GM21447 (cell line): ENCODE results near the gene GART.

ENCODE experiments used
- ATAC-seq: cut with Tn5 transposase; IDR thresholded peaks from one replicate; pipeline ENCODE4 v1.9.1; 2021; ENCODE audit not compliant: unreplicated experiment

GART gene

DNA sequence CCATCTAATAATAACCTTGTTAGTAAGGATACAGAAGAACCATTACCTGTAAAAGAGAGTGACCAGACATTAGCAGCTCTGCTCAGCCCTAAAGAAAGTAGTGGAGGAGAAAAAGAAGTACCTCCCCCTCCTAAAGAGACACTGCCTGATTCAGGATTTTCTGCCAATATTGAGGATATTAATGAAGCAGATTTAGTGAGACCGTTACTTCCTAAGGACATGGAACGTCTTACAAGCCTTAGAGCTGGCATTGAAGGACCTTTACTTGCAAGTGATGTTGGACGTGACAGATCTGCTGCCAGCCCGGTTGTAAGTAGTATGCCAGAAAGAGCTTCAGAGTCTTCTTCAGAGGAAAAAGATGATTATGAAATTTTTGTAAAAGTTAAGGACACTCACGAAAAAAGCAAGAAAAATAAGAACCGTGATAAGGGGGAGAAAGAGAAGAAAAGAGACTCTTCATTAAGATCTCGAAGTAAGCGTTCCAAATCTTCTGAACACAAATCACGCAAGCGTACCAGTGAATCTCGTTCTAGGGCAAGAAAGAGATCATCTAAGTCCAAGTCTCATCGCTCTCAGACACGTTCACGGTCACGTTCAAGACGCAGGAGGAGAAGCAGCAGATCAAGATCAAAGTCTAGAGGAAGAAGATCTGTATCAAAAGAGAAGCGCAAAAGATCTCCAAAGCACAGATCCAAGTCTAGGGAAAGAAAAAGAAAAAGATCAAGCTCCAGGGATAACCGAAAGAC, 12.5 kb upstream of the GART start:
- no peak for ATAC-seq

GRCh38 chr21:33552999-33553598, 11.2 kb upstream of the GART start:
- no peak for ATAC-seq

- no peak for ATAC-seq
Measured at GRCh38 chr21:33552093-33552998, 10.4 kb upstream of the GART start.

DNA sequence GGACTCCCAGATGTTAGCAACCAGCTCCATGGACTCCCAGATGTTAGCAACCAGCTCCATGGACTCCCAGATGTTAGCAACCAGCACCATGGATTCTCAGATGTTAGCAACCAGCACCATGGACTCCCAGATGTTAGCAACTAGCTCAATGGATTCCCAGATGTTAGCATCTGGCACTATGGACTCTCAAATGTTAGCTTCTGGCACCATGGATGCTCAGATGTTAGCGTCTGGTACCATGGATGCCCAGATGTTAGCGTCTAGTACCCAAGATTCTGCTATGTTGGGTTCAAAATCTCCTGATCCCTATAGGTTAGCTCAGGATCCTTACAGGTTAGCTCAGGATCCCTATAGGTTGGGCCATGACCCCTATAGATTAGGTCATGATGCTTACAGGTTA, 9.7 kb upstream of the GART start:
- no peak for ATAC-seq

DNA sequence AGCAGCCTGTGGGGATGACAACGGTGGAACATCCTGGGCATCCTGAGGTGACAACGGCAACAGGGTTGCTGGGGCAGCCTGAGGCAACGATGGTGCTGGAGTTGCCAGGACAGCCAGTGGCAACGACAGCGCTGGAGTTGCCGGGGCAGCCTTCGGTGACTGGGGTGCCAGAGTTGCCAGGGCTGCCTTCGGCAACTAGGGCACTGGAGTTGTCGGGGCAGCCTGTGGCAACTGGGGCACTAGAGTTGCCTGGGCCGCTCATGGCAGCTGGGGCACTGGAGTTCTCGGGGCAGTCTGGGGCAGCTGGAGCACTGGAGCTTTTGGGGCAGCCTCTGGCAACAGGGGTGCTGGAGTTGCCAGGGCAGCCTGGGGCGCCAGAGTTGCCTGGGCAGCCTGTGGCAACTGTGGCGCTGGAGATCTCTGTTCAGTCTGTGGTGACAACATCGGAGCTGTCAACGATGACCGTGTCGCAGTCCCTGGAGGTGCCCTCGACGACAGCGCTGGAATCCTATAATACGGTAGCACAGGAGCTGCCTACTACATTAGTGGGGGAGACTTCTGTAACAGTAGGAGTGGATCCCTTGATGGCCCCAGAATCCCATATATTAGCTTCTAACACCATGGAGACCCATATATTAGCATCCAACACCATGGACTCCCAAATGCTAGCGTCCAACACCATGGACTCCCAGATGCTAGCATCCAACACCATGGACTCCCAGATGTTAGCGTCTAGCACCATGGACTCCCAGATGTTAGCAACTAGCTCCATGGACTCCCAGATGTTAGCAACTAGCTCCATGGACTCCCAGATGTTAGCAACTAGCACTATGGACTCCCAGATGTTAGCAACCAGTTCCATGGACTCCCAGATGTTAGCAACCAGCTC, 9.1 kb upstream of the GART start:
- no peak for ATAC-seq

- no peak for ATAC-seq
Measured at GRCh38 chr21:33549848-33550771, 8.2 kb upstream of the GART start.

GRCh38 chr21:33546086-33546485, 4.2 kb upstream of the GART start:
- no peak for ATAC-seq

GRCh38 chr21:33544451-33545195, 2.7 kb upstream of the GART start:
- no peak for ATAC-seq

- peak; percentile 20 for ATAC-seq
Measured at GRCh38 chr21:33543505-33544129, 1.7 kb upstream of the GART start.

GRCh38 chr21:33542640-33543504, 955 bp upstream of the GART start, which contains the start of gene SON:
TSS of gene SON (plus strand) at chr21:33543038. CDS start at chr21:33543093, 55 bp downstream.
- peak; percentile 89 for ATAC-seq

DNA sequence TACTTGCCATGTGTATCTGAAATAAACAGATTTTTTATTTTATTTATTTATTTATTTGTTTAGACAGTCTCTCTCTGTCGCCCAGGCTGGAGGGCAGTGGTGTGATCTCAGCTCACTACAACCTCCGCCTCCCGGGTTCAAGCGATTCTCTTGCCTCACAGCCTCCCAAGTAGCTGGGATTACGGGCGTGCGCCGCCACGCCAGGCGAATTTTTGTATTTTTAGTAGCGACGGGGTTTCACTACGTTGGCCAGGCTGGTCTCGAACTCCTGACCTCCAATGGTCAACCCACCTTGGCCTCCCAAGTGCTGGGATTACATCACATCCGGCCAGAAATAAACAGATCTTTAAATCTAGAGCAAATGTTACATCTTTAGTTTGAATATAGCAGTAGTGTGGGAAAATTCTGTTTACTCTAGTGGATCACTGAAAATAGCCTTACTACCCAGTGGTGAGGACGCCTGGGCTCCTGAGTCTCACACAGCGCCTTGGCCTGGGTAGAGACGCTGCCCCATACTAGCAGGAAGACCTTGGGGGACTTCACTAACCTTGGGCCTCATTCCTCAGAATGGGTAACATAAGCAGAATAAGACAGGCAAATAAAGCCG, 709 bp downstream of the GART start:
- no peak for ATAC-seq

GRCh38 chr21:33540711-33541104, 1.2 kb downstream of the GART start:
- no peak for ATAC-seq

DNA sequence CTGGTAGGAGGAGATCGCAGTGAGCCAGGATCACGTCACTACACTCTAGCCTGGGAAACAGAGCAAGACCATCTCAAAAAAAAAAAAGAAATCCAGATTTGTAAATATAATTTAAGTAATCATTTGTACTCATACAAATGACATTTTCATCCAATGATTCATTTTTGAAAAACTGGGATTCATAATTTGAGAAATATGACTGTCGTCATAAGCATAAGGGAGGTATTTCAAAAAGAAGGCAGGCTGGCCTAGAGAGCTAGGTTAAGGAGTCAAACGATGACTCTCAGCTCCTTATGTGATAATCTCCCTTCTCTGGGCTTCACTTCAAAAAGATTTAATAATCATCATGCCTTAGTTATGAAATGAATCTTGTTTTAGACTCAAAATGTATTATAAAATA, 2.3 kb downstream of the GART start:
- no peak for ATAC-seq

DNA sequence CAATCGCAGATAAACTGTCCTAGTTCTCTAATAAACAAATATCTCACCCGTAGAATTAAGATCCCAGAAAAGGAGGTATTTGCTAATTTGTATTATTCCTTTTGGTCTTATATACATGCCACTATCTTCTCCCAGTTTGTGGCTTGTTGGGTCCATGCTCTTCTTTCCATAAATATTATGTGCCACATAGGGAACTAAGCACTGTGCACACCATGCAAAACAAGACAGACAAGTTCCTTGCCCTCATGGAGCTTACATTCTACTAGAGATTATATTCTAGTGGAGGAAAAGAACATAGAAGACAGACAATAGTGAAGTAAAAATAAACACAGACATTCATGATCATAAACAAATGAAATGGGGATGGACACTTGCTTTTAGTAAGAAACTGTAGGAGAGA, 4.7 kb downstream of the GART start:
- no peak for ATAC-seq

DNA sequence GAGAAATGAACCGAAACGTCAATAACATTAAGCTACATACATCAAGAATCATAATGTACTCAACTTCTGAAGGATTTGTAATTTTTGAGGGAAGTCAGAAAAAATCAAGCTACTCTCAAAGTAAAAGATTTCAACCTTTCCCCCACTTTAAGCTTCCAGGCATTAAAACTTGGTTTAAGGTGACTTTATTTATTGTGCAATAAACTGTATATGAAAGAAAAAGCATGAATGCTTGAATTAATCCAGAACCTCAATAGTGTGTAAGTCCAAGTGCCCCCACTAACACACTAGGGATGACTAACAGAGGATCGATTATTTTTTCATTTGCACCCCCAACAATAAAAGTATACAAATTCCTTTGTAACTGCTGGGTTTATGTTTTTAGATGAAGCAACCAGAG, 10.9 kb downstream of the GART start:
- no peak for ATAC-seq

DNA sequence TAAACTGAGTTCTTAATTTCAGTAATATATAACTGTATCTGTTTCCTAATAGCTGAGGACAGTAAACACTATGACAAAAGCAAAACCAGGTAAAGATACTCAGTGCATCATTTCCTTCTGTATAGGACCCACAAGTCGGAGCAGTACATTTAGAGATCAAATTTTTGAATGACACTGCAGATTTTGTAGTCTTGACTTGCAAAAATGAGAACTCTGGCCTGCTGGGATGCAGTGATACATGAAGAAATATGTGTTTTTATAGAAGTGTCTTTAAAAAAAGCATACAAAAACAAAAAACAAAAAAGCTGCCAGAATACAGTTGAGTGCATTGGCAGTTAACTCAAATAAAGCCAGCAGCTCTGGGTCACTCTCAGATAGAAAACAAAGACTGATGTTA, 19.0 kb downstream of the GART start:
- no peak for ATAC-seq

GRCh38 chr21:33522297-33522952, 19.5 kb downstream of the GART start:
- no peak for ATAC-seq
